H1 (cell line): ENCODE measurements around the gene CD4. TPM values are rescaled to one million over a fixed set of nuclear protein-coding genes. Genes with fewer than 3 reads are reported as not detected.

Experiments
- CTCF ChIA-PET: fragments of 300-600 bp; sonication (Branson Sonifier 250); formaldehyde crosslinking; loops from one replicate; lab custom pipeline; 2021; ENCODE audit not compliant: partially characterized antibody; lab: Charles Lee
- POLR2A ChIA-PET: fragments of 300-600 bp; sonication (Branson Sonifier 250); formaldehyde crosslinking; loops from one replicate; lab custom pipeline; 2021; ENCODE audit warnings: inconsistent platforms; ENCODE audit not compliant: partially characterized antibody; lab: Charles Lee
- DNase-seq, 2 experiments: peaks; one replicate each; pipeline versions ENCODE4 v3.0.0 to v3.0.0-alpha.2; 2010 to 2022; ENCODE audit warnings: low spot score in 2 of 2, low read depth in 1 of 2, mixed read lengths in 1 of 2
- FAIRE-seq: peaks from 2 replicates; lab custom pipeline; 2011; peaks lifted over from hg19 to GRCh38; lab: Jason Lieb, UNC
- H2AFZ ChIP-seq: 2 replicates; pipeline ENCODE4 v1.8.1; 2012; ENCODE audit warnings: low read length, inconsistent platforms
- H2AK5ac ChIP-seq: 2 replicates; pipeline ENCODE4 v1.6.1; 2013; ENCODE audit warnings: low read depth, low read length
- H2BK120ac ChIP-seq: replicated peaks from 2 replicates; pipeline ENCODE3; 2013; ENCODE audit warnings: low read depth, low read length, inconsistent platforms
- H2BK12ac ChIP-seq: 2 replicates; pipeline ENCODE4 v1.6.1; 2013; ENCODE audit warnings: low read depth, low read length
- H2BK15ac ChIP-seq: 2 replicates; pipeline ENCODE4 v1.6.1; 2013; ENCODE audit warnings: low read length
- H2BK20ac ChIP-seq: 2 replicates; pipeline ENCODE4 v1.6.1; 2013; ENCODE audit warnings: low read length
- H2BK5ac ChIP-seq: 2 replicates; pipeline ENCODE4 v1.6.1; 2013; ENCODE audit warnings: low read depth, low read length
- H3K14ac ChIP-seq: 2 replicates; pipeline ENCODE4 v1.6.1; 2013; ENCODE audit warnings: inconsistent platforms; ENCODE audit not compliant: insufficient read length
- H3K18ac ChIP-seq: 2 replicates; pipeline ENCODE4 v1.6.1; 2013; ENCODE audit warnings: low read length; ENCODE audit errors: extremely low read depth
- H3K23ac ChIP-seq: 2 replicates; pipeline ENCODE4 v1.6.1; 2013; ENCODE audit warnings: inconsistent platforms; ENCODE audit not compliant: insufficient read length
- H3K23me2 ChIP-seq: 2 replicates; pipeline ENCODE4 v1.6.1; 2013; ENCODE audit warnings: low read depth, low read length
- H3K27ac ChIP-seq: 2 replicates; pipeline ENCODE4 v1.6.1; 2011; ENCODE audit warnings: low read depth, low read length, inconsistent platforms
- H3K27me3 ChIP-seq, 4 experiments: replicated peaks in 1 of 4; 1 replicate in 1 of 4; 2 replicates in 3 of 4; pipeline versions ENCODE4 v1.6.1 to v1.8.1; 2011 to 2013; ENCODE audit warnings: low read length in 3 of 4, mild to moderate bottlenecking in 3 of 4, inconsistent platforms in 2 of 4, mixed read lengths in 2 of 4, moderate library complexity in 1 of 4; ENCODE audit not compliant: control insufficient read depth in 3 of 4, insufficient read depth in 3 of 4; ENCODE audit errors: extremely low read depth in 1 of 4
- H3K36me3 ChIP-seq, 4 experiments: 2 replicates each; pipeline versions ENCODE4 v1.6.1 to v1.8.1; 2011 to 2013; ENCODE audit warnings: mild to moderate bottlenecking in 4 of 4, low read length in 3 of 4, moderate library complexity in 2 of 4, control low read depth in 1 of 4, inconsistent platforms in 1 of 4; ENCODE audit not compliant: insufficient read depth in 4 of 4, control insufficient read depth in 2 of 4
- H3K4ac ChIP-seq: replicated peaks from 2 replicates; pipeline ENCODE3; 2013; ENCODE audit warnings: low read length, low read depth, mixed read lengths, inconsistent platforms; ENCODE audit not compliant: insufficient read length
- H3K4me1 ChIP-seq, 4 experiments: replicated peaks in 1 of 4; 1 replicate in 1 of 4; 2 replicates in 3 of 4; pipeline versions ENCODE4 v1.6.1 to v1.8.1; 2011 to 2013; ENCODE audit warnings: low read length in 3 of 4, inconsistent platforms in 2 of 4, mixed read lengths in 1 of 4; ENCODE audit not compliant: insufficient read depth in 4 of 4, control insufficient read depth in 3 of 4
- H3K4me2 ChIP-seq, 2 experiments: 2 replicates each; pipeline versions ENCODE4 v1.6.1 to v1.8.1; 2011 to 2013; ENCODE audit warnings: low read depth in 2 of 2, low read length in 2 of 2, control low read depth in 1 of 2, inconsistent platforms in 1 of 2, mild to moderate bottlenecking in 1 of 2; ENCODE audit not compliant: insufficient read depth in 1 of 2
- H3K4me3 ChIP-seq, 4 experiments: fragments of 200-600, 300-600 bp in 1 of 4; sonication (generic), shearing (Covaris generic), sonication (Bioruptor Twin) in 1 of 4; 2 replicates each; pipeline versions ENCODE4 v1.5.1 to v1.8.1; 2011 to 2016; ENCODE audit warnings: low read length in 4 of 4, low read depth in 3 of 4, control low read depth in 2 of 4, inconsistent platforms in 2 of 4, mild to moderate bottlenecking in 2 of 4, mixed read lengths in 1 of 4, moderate library complexity in 1 of 4; ENCODE audit not compliant: insufficient read depth in 2 of 4; ENCODE audit errors: extremely low read depth in 1 of 4
- H3K56ac ChIP-seq: replicated peaks from 2 replicates; pipeline ENCODE3; 2013; ENCODE audit warnings: low read depth, mild to moderate bottlenecking, mixed read lengths, low read length, inconsistent platforms; ENCODE audit not compliant: insufficient read length
- H3K79me1 ChIP-seq: 2 replicates; pipeline ENCODE4 v1.6.1; 2013; ENCODE audit warnings: low read depth, low read length, control low read depth
- H3K79me2 ChIP-seq, 2 experiments: 2 replicates each; pipeline versions ENCODE4 v1.6.1 to v1.8.1; 2012 to 2013; ENCODE audit warnings: low read length in 2 of 2, mild to moderate bottlenecking in 2 of 2, inconsistent platforms in 1 of 2; ENCODE audit not compliant: insufficient read depth in 2 of 2, control insufficient read depth in 1 of 2
- H3K9ac ChIP-seq, 4 experiments: replicated peaks in 1 of 4; 1 replicate in 1 of 4; 2 replicates in 3 of 4; pipeline versions ENCODE4 v1.6.1 to v1.8.1; 2011 to 2013; ENCODE audit warnings: low read depth in 3 of 4, low read length in 3 of 4, control low read depth in 2 of 4, mild to moderate bottlenecking in 2 of 4, moderate library complexity in 2 of 4, inconsistent platforms in 1 of 4; ENCODE audit errors: extremely low read depth in 1 of 4
- H3K9me3 ChIP-seq, 2 experiments: 2 replicates each; pipeline versions ENCODE4 v1.6.1 to v1.8.1; 2012 to 2013; ENCODE audit warnings: mild to moderate bottlenecking in 2 of 2, moderate library complexity in 2 of 2, control low read depth in 1 of 2, inconsistent platforms in 1 of 2, low read depth in 1 of 2, low read length in 1 of 2, mixed read lengths in 1 of 2; ENCODE audit not compliant: insufficient read depth in 2 of 2
- H4K20me1 ChIP-seq, 2 experiments: replicated peaks in 1 of 2; 2 replicates each; pipeline versions ENCODE3 to v1.8.1; 2011 to 2013; ENCODE audit warnings: inconsistent platforms in 2 of 2, low read length in 2 of 2, mild to moderate bottlenecking in 1 of 2; ENCODE audit not compliant: insufficient read depth in 2 of 2, control insufficient read depth in 1 of 2
- H4K5ac ChIP-seq: 2 replicates; pipeline ENCODE4 v1.6.1; 2013; ENCODE audit warnings: low read length, low read depth, mixed read lengths, inconsistent platforms; ENCODE audit not compliant: insufficient read length
- H4K8ac ChIP-seq: 2 replicates; pipeline ENCODE4 v1.8.0; 2013; ENCODE audit warnings: mild to moderate bottlenecking, moderate library complexity, low read length, inconsistent platforms; ENCODE audit not compliant: insufficient read depth; ENCODE audit errors: extremely low read depth
- H4K91ac ChIP-seq: replicated peaks from 2 replicates; pipeline ENCODE3; 2013; ENCODE audit warnings: low read length, mixed read lengths, inconsistent platforms; ENCODE audit not compliant: insufficient read length
- ATF2 ChIP-seq: IDR thresholded peaks from 2 replicates; pipeline ENCODE4 v1.6.1; 2012; ENCODE audit warnings: low read length, inconsistent platforms
- BRCA1 ChIP-seq: IDR thresholded peaks from 2 replicates; pipeline ENCODE4 v1.6.1; 2012; ENCODE audit warnings: low read depth, low read length, improper control_type of control experiment
- CHD1 ChIP-seq: IDR thresholded peaks from 2 replicates; pipeline ENCODE4 v1.6.1; 2012; ENCODE audit warnings: low read depth, low read length, improper control_type of control experiment
- CHD2 ChIP-seq: IDR thresholded peaks from 2 replicates; pipeline ENCODE4 v1.6.1; 2012; ENCODE audit warnings: low read length, improper control_type of control experiment
- GTF2F1 ChIP-seq: IDR thresholded peaks from 2 replicates; pipeline ENCODE4 v1.6.1; 2012; ENCODE audit warnings: low read depth, low read length, improper control_type of control experiment, borderline replicate concordance
- KDM5A ChIP-seq: fragments of 200-600 bp; IDR thresholded peaks from 2 replicates; pipeline ENCODE4 v1.7.1; 2012; ENCODE audit warnings: mild to moderate bottlenecking, low read length, inconsistent platforms, mixed read lengths
- NANOG ChIP-seq: IDR thresholded peaks from 2 replicates; pipeline ENCODE4 v1.6.1; 2011; ENCODE audit warnings: low read length, low read depth, mild to moderate bottlenecking, inconsistent platforms; ENCODE audit not compliant: insufficient read depth, poor library complexity, severe bottlenecking
- POU5F1 ChIP-seq: IDR thresholded peaks from 2 replicates; pipeline ENCODE4 v1.6.1; 2011; ENCODE audit warnings: low read depth, mild to moderate bottlenecking, low read length, moderate library complexity
- SIRT6 ChIP-seq: IDR thresholded peaks from one replicate; pipeline ENCODE4 v1.7.1; 2012; ENCODE audit warnings: low read length, inconsistent platforms
- SIX5 ChIP-seq: IDR thresholded peaks from 2 replicates; pipeline ENCODE4 v1.6.1; 2011; ENCODE audit warnings: mild to moderate bottlenecking, low read depth, low read length
- TAF1 ChIP-seq: IDR thresholded peaks from 2 replicates; pipeline ENCODE4 v1.6.1; 2011; ENCODE audit warnings: mild to moderate bottlenecking, low read depth, low read length
- YY1 ChIP-seq: IDR thresholded peaks from 2 replicates; pipeline ENCODE4 v1.6.1; 2011; ENCODE audit warnings: low read depth, mild to moderate bottlenecking, low read length
- WGBS, 2 experiments: shearing (Covaris generic) in 1 of 2; methylation state at CpG; one replicate each; pipeline versions ENCODE4 v1.1.6 to v1.1.7; 2013 to 2015; ENCODE audit warnings: low lambda C conversion rate in 2 of 2, mixed read lengths in 2 of 2, inconsistent platforms in 1 of 2, low coverage in 1 of 2, missing lambda C conversion rate in 1 of 2; ENCODE audit not compliant: insufficient replicate concordance in 2 of 2, insufficient coverage in 1 of 2, insufficient read length in 1 of 2; ENCODE audit errors: extremely low coverage in 1 of 2, missing lambda C conversion rate in 1 of 2; 5-methylcytosine and 5-hydroxymethylcytosine counted together
- polyA plus RNA-seq, 7 experiments: library from polyadenylated mRNA; depleted of rRNA in 3 of 7; stranded (reverse) in 5 of 7; unstranded in 2 of 7; fragments of >200 nt in 5 of 7; fragments of 200-250 nt in 2 of 7; gene quantifications; 1 replicate in 5 of 7; 2 replicates in 1 of 7; 4 replicates in 1 of 7; pipeline versions ENCODE4 v1.2.1 to v1.2.3, GENCODE V29; 2011 to 2013; ENCODE audit warnings: missing spikeins in 2 of 7, mixed read lengths in 2 of 7
- total RNA-seq: library from RNA; stranded (reverse); fragmentation: NEBNext Ultra II Directional; extraction: Animal tissue kit (Norgen Biotek cat#: 25700); gene quantifications from 2 replicates; pipeline ENCODE4 v1.2.1, GENCODE V29; 2021

Gene CD4
- total and polyA plus RNA-seq, 2 of the 8 experiments (the other 6 are each of a cell fraction or from before 2014, with no cell fraction given) = 3.4 to 5.1 TPM

- no peak overlapping the region for H3K23ac ChIP-seq
- H3K27me3 ChIP-seq = peaks cover 0 to 13% (median 8%) of the 10 kb centered on the region in 4 experiments; a peak in 5 of 7 replicates
- no peak for FAIRE-seq
- no peak overlapping the region for H2BK120ac ChIP-seq
- no peak for DNase-seq
- H3K18ac ChIP-seq = no peak overlapping the region
- no peak overlapping the region for H3K56ac ChIP-seq
- peak overlapping the region; percentile 68 for H2BK12ac ChIP-seq
- peak overlapping the region; percentile 94 for H2BK20ac ChIP-seq
- 0 out of 2 replicates have a peak overlapping the region, but pooled peaks have one; percentile 26 for H2AK5ac ChIP-seq
- no peak overlapping the region for H3K4me3 ChIP-seq
- H3K79me2 ChIP-seq = no peaks in the 10 kb centered on the region
- POLR2A ChIA-PET = interaction anchor here (0.9 to 10.4 kb wide), 8 partner anchors 12 to 91 kb away, joined by 3 to 97 read pairs (median 5); partner anchors contain the start of genes GPR162, MLF2, PTMS and TPI1
- H3K9ac ChIP-seq = no peak overlapping the region
- H2AFZ ChIP-seq = no peak overlapping the region
- H4K91ac ChIP-seq = peak overlapping the region; percentile 81
- H3K4ac ChIP-seq = no peak overlapping the region
- no peak overlapping the region for H4K5ac ChIP-seq
- WGBS, 2 experiments = 87% methylated on average over 5 of the region's 6 CpGs; no CpG with 5 or more reads in 1 of the 2 experiments
- CTCF ChIA-PET = interaction anchor here (0.7 to 29.6 kb wide), 15 partner anchors 11 to 149 kb away, joined by 3 to 532 read pairs (median 3); partner anchors contain the start of genes GNB3, GPR162, LAG3 and MLF2
- peak overlapping the region; percentile 83 for H2BK15ac ChIP-seq
- peaks cover 10% of the 10 kb centered on the region for H3K23me2 ChIP-seq
- no peak overlapping the region for H4K8ac ChIP-seq
- H3K79me1 ChIP-seq = no peaks in the 10 kb centered on the region
- no peak overlapping the region for H3K27ac ChIP-seq
- H3K9me3 ChIP-seq = no peaks in the 10 kb centered on the region
- H3K36me3 ChIP-seq = no peaks in the 10 kb centered on the region
- peaks cover 5 to 18% (median 10%) of the 10 kb centered on the region in 4 experiments for H3K4me1 ChIP-seq
- no peak overlapping the region; a peak in 1 of 4 replicates for H3K4me2 ChIP-seq
- no peak overlapping the region for H2BK5ac ChIP-seq
- no peak overlapping the region for H3K14ac ChIP-seq
- H4K20me1 ChIP-seq = no peaks in the 10 kb centered on the region
- TF ChIP-seq GTF2F1 (no peak), YY1 (no peak), NANOG (no peak), SIRT6 (no peak), CHD1 (no peak), TAF1 (no peak), BRCA1 (no peak), ATF2 (no peak), SIX5 (no peak), KDM5A (no peak), CHD2 (no peak), POU5F1 (no peak)
Measured at GRCh38 chr12:6779708-6780432, 9.5 kb upstream of the CD4 start.
